Stimulated activated CD4-positive, alpha-beta T cell treated with anti-CD3 and anti-CD28 coated beads, Interleukin-12 subunit alpha, Interleukin-12 subunit beta, amount 100 ng/mL, for 24 hours (primary cell): ENCODE data around the gene AP1M1.

Experiments
- DNase-seq, 2 experiments: peaks; one replicate each; pipeline ENCODE4 v3.0.0-alpha.2; 2020; ENCODE audit warnings: low read depth in 2 of 2

Gene AP1M1

GRCh38 chr19:16207490-16208025, 9.8 kb downstream of the AP1M1 start:
- no peak for DNase-seq

- peak in 1 of 2 experiments; percentile 15 for DNase-seq
These were observed 10.5 kb downstream of the AP1M1 start for GRCh38 chr19:16208064-16208759.

- no peak for DNase-seq
These were observed 11.3 kb downstream of the AP1M1 start for GRCh38 chr19:16208847-16209665.

- DNase-seq = no peak
These were observed 12.5 kb downstream of the AP1M1 start for GRCh38 chr19:16210168-16210567.

GRCh38 chr19:16213076-16213475, 15.4 kb downstream of the AP1M1 start:
- no peak for DNase-seq

GRCh38 chr19:16216744-16217670, 19.3 kb downstream of the AP1M1 start:
- no peak for DNase-seq

- DNase-seq = no peak
These were observed 20.2 kb downstream of the AP1M1 start for GRCh38 chr19:16217716-16218451.

- no peak for DNase-seq
These were observed 21.1 kb downstream of the AP1M1 start for GRCh38 chr19:16218851-16219250.

GRCh38 chr19:16222806-16223205, 25.1 kb downstream of the AP1M1 start:
- DNase-seq = no peak

- DNase-seq = no peak
These were observed 26.0 kb downstream of the AP1M1 start for GRCh38 chr19:16223746-16224145.

GRCh38 chr19:16224293-16225045, 26.8 kb downstream of the AP1M1 start:
- DNase-seq = no peak

- no peak for DNase-seq
These were observed 27.8 kb downstream of the AP1M1 start for GRCh38 chr19:16225279-16226183.

GRCh38 chr19:16226184-16226591, 28.5 kb downstream of the AP1M1 start:
- DNase-seq = no peak

- DNase-seq = no peak
These were observed 29.4 kb downstream of the AP1M1 start for GRCh38 chr19:16226878-16227836.

GRCh38 chr19:16227837-16228636, 30.3 kb downstream of the AP1M1 start:
- DNase-seq = no peak

GRCh38 chr19:16228637-16229321, 31.1 kb downstream of the AP1M1 start:
- no peak for DNase-seq

- no peak for DNase-seq
These were observed 31.6 kb downstream of the AP1M1 start for GRCh38 chr19:16229322-16229641.
